GM21423 (cell line): ENCODE data around the gene PDGFD.
"Not testable (repeated sequence)": the region's sequence is repeated elsewhere in the genome, so short reads cannot be mapped to it uniquely, and the experiment has no call there.

Source experiments
- ATAC-seq: cut with Tn5 transposase; IDR thresholded peaks from one replicate; pipeline ENCODE4 v1.9.1; 2021; ENCODE audit warnings: mild to moderate bottlenecking, moderate library complexity; ENCODE audit not compliant: unreplicated experiment

The PDGFD gene

DNA sequence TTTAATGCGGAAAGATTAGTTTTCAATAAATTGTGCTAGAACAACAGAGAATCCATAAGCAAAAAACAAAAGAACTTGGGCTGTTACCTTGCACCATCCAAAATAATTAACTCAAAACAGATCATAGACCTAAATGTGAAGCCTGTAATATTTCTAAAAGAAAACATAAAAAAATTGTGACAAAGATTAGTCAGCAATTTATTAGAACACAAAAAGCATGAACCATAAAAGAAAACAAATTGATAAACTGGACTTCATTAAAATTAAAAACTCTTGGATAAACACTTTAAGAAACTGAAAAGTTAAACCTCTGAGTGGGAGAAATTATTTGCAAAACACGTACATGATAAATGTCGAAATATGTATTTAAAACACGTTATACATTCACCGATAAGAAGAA is 106.0 kb downstream of the PDGFD start:
- ATAC-seq, result no peak

DNA sequence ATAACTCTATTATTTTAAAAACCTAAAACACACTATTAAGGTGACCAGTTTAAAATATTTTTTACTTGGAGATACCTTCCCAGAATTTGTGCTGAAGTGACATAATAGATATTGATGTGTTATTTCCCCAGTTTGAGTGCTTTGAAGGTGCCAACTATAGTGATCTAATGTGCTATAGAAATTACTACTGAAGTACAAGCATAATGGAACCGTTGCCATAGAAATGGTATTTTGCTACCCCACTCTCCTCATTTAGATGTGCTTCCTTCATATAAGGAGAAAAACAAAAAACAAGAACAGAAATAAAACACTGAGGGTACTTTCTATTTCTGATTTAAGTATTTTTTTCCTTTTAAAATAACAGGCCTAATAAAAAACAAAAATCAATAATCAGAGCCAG is 108.4 kb downstream of the PDGFD start:
- no peak for ATAC-seq

DNA sequence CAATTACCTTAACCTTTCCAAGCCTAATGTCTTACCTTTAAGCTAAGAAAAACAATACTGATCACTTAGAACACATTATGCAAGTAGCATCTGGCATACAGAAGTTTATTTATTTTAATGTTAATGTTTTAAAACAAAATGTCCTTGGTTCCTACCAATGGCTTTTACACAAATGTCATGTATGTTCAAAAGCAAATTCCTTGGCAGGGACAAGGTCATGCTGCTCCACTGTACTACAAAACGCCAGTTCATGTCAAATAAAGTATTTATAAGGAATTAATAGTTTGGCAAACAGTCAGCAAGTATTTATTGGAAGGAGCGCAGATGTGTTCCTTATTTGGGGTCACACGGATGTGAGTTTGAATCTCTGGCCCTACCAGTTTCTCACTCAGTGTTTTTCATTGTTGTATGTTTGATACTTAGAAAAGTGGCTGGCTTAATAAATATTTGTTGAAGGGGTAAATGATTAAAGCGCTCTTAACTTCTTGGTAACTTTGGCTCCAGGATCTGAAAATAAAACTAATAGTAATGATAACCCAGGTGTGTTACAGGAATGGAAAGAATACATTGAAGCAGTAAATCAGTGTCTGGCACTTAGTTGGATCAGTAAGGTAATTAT is 108.9 kb downstream of the PDGFD start:
- ATAC-seq, result no peak

DNA sequence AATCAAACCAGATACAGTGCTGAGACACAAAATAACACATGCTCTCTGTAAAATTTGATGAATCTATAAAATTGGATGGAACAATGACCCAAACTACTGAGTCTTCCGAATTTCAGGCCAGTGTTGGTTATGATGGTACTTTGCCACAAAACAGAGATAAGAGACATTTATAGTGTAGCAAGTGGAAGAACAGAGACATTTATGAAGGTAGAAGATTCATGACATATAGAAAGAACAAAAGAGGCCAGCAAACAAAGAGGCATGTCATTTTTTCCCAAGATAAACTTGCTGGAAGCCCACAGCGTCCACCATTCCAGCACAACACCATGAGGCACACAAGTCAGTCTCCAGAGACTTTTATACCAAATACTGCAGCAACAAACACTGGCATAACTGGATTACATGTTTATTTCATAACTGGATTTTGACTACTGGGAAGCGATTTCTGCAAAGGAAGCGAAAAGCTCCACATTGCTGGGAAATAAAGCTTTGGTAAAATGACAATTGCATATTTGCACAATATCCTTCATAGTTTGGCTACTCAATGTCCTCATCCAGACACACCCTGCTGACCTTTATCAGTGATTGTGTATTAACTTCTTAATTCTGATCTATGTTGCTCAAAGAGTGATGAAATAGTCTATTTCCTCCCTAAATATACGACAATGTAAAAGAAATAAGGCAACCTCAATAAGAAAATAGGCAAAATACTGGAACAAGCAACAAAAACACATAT is 110.0 kb downstream of the PDGFD start:
- no peak for ATAC-seq

DNA sequence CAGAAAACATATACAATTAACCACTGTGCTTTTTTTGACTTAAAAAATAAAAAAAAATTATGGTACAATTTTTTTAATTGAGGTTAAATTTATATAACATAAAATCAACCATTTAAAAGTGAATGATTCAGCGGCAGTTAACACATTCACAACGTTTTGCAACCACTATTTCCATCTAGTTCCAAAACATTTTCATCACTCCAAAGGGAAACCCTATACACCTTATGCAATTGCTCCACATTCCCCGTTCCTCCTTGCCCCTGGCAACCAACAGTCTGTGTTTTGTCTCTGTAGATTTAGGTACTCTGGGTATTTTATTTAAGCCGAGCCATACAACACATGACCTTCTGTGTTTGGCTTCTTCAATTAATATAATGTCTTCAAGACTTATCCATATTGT is 112.2 kb downstream of the PDGFD start:
- no peak for ATAC-seq

DNA sequence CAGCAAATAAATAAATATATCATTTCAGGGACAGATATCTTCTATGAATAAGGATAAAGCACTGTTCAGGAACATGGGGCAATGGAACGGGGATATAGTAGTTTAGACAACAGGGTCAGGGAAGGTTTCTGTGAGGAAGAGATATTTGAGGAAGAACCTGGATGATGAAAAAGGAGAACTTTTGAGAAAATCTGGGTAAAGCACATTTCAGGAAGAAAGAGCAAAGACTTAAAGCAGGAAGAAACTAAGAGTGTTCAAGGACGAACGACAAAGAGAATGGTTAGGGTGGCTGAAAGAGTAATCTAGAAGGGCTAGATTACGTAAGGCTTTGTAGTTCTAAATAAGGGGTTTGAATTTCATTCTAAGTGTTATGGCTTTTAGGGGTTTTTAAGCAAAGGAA is 114.8 kb downstream of the PDGFD start:
- no peak for ATAC-seq

DNA sequence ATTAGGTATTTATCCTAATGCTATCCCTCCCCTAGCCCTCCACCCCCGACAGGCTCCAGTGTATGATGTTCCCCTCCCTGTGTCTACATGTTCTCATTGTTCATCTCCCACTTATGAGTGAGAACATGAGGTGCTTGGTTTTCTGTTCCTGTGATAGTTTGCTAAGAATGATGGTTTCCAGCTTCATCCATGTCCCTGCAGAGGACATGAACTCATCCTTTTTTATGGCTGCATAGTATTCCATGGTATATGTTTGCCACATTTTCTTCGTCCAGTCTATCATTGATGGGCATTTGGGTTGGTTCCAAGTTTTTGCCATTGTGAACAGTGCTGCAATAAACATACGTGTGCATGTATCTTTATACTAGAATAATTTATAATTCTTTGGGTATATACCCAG is 117.1 kb downstream of the PDGFD start:
- ATAC-seq, result not testable (repeated sequence)

DNA sequence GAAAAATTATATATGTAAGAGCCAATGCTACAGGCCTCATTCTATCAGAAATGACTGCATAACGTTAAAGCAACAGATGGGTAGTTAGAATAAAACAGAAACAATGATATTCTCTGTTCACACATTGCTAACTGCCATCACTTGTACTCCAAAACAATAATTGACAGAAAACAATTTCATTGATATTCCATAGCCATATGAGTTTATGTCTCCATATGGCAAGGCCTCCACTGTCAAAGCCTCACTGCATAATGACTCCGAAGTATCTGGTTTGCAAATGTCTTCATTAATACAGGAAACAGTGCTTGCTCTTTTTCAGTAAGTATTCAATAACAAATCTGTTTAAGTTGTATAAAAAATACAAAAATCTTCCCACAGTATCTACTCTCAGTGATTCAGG is 117.6 kb downstream of the PDGFD start:
- no peak for ATAC-seq

DNA sequence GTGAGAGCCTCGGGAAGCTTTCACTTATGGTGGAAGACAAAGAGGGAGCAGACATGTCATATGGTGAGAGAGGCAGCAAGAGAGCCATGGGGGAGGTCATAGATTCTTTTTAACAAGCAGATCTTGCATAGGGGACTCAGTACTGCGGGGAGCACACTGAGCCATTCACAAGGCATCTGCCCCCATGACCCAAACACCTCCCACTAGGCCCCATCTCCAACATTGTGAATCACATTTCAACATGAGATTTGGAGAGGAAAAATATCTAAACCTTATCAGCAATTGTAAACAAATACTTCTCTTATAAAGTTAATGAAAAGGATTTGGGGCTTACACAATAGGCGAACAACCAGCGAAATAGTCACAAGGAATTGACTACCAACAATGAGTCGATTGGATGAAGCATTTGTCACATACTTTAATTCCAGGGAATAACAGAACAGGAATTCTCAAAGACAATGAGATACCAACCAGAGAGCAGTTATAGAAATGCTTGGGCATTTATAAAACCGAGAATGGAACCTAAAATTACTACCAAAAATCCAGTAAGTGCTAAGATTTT is 120.2 kb downstream of the PDGFD start:
- no peak for ATAC-seq

DNA sequence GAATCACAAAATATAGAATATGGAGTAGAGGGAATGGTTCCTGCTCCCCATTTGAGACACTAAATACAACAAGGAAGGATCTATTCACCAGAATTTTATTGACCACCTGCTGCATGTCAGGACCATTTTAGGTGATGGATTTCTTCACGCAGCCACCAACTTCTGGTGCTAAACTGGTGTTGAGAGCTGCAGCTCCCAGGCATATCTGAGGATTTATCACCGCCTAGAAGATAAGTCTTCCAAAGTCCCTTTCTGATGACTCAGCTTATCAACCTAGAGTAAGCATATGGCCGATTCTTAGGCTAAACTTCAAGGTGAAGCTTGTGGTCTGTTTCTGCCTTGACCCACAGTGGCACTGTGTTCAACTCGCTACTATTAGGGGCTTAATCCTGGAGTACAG is 120.8 kb downstream of the PDGFD start:
- ATAC-seq, result no peak

DNA sequence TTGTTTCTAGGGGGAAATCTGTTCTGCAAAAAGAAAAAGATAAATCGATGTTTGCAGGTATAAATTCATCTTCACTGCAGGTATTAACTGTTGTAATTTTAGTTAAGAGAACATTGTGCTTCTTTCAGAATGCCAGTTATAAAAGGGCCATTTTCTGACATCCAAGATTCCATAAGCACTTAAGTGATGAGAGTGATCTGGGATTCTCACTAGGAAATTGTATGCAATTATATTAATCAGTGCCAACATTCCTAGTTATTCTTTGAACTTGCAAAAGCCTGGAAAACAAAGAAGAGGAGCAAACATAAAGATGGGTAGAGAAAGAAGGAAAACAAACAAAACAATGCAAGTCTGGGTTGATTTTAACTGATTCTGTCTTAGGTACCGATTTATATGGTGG is 122.2 kb downstream of the PDGFD start:
- ATAC-seq, result no peak

DNA sequence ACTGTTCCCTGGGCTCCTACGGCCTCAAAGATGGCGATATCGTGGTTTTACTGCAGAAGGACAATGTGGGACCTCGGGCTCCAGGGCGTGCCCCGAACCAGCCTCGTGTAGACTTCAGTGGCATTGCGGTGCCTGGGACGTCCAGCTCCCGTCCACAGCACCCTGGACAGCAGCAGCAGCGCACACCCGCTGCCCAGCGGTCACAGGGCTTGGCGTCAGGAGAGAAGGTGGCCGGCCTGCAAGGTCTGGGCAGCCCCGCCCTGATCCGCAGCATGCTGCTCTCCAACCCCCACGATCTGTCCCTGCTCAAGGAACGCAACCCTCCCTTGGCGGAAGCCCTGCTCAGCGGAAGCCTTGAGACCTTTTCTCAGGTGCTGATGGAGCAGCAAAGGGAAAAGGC is 127.0 kb downstream of the PDGFD start:
- ATAC-seq, result no peak

DNA sequence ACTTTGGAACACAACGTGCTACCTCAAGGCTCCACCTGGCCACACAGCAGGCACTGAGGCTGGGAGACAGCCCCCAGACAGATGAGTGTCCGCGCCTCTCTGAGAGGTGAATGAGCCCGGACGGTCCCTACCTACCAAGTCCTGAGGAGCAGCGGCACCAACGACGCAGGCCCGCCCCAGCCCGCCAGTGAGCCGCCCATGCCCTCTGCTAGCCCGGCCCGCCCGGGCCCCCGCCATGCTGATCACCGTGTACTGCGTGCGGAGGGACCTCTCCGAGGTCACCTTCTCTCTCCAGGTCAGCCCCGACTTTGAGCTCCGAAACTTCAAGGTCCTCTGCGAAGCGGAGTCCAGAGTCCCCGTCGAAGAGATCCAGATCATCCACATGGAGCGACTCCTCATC is 127.4 kb downstream of the PDGFD start, which contains the start of gene DDI1:
TSS of gene DDI1 (plus strand) at position 53 of the 400 bp plus-strand sequence. CDS start at position 236, 183 bp downstream.
- no peak for ATAC-seq

DNA sequence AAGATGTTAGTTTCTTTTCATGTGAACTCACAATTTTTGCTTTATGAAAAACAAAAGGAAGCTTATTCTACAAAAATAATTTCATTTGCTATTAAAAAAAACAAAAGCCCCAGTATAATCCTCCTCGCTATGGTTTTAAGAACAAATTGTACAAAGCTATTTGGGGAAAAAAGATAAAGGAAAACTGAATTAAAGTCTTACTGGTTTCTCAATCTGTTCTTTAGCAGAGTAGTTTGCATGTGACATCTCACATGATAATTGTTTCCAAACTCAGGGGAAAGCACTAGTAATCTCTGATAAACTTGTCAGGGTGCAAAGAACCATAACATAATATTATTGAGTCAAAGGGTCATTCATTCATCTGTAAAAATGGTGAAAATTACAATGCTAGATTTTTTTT is 130.4 kb downstream of the PDGFD start:
- no peak for ATAC-seq

DNA sequence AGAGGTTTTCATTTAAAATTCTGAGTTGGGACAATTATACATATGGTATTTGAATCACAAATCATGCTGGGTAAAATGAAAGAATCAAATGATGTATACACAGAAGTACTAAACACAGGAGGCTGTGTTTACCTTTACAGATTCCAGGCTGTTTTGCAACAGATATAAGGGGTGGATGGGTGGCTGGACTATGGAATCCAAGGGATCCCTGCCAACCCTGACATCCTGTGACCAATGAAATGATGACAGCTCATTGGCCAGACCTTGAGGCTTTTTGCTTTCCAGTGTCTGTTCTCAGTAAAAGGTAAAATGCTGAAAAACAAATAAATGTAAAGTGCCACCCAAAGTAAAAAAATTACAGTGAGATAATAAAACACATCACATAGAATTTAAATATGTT is 130.8 kb downstream of the PDGFD start:
- no peak for ATAC-seq

DNA sequence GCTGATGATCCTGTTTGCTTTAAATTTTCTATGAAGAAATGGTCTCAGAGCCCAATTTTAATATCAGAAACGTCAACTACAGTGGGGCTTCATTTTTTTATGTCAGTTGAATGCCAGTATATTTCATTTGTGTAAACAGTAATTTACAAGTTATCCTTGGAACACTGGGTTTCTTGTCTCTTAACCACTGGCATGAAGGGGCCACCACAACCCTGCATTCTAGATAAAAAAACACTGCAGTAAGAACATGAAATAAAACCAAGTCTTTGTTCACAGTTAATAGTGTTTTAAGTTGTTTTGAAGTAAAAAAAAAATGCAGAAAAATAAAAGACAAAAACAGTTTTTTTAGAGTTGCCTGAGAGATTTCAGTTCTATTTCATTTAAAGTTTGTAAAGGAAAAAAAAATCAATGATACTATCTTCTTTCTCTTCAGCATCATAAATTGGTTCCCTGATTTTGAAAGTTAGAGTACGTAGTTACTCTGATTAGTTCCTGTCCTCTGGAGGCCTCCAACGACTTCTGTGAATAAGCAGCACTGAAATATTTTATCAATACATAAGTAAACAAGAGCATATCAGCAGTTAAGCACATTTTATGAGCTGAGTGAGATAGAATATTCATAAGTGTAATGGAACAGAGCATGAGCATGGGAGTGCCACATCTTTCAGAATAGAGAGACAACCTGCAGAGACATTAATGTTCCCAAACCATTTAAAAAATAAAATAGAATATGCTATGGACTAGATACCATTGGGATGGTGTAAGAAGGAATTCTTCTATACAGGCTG is 135.3 kb downstream of the PDGFD start:
- ATAC-seq, result no peak

DNA sequence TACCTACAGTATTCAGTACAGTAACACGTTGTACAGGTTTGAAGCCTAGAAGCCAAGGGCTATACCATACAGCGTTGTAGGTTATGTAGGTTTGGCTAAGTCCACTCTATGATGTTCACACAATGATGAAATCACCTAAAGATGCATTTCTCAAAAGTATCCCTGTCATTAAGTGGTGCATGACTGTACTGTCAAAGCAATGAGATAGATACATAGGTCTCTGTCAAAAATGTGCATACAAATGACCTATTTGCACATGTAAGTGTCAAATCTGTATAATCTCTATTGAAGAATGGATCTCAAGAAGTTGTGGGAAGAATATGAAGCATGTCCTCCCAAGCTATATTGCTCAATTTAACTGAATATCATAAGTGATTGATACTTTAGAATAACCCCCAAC is 139.4 kb downstream of the PDGFD start:
- ATAC-seq, result no peak

DNA sequence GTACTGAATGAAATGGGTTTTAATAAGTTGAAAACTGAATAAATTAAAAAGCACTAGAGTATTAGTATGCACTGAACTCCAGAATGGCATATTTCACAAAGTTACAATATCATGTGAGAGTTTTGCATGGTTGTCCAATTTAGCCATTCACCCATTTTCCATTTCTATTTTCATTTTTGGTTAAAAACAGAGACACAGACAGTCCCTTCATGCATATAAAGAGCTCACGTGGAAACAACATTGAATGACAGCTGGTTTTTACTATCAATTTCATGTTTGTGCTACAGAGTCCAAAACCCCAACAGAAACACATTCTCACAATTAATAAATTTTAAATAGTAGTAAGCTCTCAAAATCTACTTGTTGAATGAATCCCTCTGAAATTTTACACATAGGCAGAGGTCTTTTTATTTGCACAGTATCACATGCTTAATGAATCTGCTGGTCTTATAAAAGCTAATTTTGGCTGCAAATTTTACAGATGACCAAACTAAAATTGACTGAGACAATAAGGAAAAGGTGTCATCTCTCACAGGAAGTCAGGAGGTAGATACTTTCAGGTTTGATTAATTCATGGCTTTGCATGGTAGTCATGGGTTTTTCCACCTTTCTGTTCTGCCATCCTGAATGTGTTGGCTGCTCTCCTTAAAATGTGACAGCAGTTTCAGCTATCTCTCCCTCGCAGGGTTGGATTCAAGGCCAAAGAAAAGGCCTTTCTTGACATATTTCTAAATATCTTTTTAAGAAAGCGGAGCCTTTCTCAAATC is 148.1 kb downstream of the PDGFD start:
- ATAC-seq, result peak; percentile 76

DNA sequence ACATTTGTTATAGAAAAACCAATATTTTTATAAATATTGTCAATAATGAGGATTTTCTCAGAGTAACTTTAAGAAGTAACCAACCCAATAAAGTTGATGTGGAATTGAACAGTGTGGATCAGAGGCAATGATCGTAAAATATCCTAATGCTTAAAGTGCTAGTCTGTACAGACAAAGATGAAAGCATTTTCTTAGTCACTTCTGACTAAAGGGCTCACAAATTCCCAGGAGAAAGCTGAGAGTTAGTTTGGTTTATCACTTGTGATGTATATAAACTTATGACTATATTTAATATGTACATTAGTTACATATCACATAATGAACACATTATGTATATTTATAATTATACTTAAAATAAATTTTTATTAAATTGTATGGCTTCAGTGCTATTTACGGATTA is 152.9 kb downstream of the PDGFD start:
- no peak for ATAC-seq

DNA sequence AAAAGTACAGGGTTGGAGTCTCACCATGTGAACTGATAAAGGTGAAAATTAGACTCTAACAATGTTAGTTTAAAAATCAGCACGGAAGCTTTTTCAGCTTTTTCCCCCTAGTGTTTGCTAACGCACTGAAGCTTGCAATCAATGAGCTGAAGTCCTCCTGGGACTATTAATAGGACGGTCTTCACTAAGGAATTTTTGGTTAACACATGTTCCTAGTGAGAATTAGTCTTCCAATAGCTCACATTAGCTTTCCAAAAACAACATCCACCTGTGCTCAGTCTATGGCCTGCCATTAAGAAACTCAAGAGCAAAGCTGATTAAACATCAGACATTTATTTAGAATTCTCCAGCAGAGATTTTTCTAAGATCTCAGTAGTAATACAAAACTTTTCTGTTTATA is 154.2 kb downstream of the PDGFD start:
- ATAC-seq, result no peak
